ENCODE measurements around the gene CACNA1D. TPM values are rescaled to one million over a fixed set of nuclear protein-coding genes. Genes with fewer than 3 reads are reported as not detected.

Gene CACNA1D
- total RNA-seq, 3 donors from 2014 or later: 0.96 to 50.3 (median 32.1) TPM

- intact Hi-C loops (cut with DNase I; ENCODE audit: low total_unique reads): no loop called here
- no peak for DNase-seq (ENCODE audit: low spot score in 2 of 2)
- no peaks in the 10 kb centered on the region for H3K9me3 ChIP-seq
- no peak for TF ChIP-seq CTCF (IDR thresholded peaks at IDR 0.05)
- TF ChIP-seq POLR2AphosphoS5 (IDR thresholded peaks at IDR 0.05): no peak
- TF ChIP-seq POLR2A (IDR thresholded peaks at IDR 0.05): no peak
- H3K36me3 ChIP-seq: no peaks in the 10 kb centered on the region
- no peaks in the 10 kb centered on the region for H3K27me3 ChIP-seq
- H3K4me3 ChIP-seq: no peak overlapping the region
- H3K4me1 ChIP-seq: no peaks in the 10 kb centered on the region
- H3K27ac ChIP-seq: no peak overlapping the region
Measured at GRCh38 chr3:53788038-53788437, 293.6 kb downstream of the CACNA1D start.

DNA sequence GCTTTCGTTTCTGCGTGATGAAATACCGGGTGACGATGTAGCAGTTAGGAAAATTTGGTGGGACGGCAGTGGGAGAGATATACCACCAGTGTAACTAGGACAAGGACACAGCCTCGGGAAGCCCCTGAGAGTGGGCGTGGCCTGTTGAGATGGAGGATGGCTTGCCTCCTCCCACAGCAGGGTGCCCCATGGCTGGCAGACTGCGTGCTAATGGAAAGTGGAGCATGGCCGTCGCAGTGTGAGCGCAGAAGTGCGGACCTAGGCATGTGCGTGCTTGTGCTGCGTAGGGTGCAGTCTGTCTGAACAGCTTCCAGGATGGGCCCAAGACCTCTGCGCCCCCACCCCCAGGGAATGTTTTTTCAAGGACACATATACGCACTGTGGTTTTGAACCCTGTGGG is 295.0 kb downstream of the CACNA1D start:
- TF ChIP-seq CTCF (IDR thresholded peaks at IDR 0.05) (no peak), POLR2AphosphoS5 (IDR thresholded peaks at IDR 0.05) (no peak), POLR2A (IDR thresholded peaks at IDR 0.05) (no peak)
- no peaks in the 10 kb centered on the region for H3K4me1 ChIP-seq
- no peaks in the 10 kb centered on the region for H3K9me3 ChIP-seq
- H3K27me3 ChIP-seq: no peaks in the 10 kb centered on the region
- no peaks in the 10 kb centered on the region for H3K36me3 ChIP-seq
- intact Hi-C loops (cut with DNase I; ENCODE audit: low total_unique reads): no loop called here
- no peak overlapping the region for H3K27ac ChIP-seq
- peak overlapping the region in 1 of 3 donors; percentile 5 for H3K4me3 ChIP-seq
- no peak for DNase-seq (ENCODE audit: low spot score in 2 of 2)

DNA sequence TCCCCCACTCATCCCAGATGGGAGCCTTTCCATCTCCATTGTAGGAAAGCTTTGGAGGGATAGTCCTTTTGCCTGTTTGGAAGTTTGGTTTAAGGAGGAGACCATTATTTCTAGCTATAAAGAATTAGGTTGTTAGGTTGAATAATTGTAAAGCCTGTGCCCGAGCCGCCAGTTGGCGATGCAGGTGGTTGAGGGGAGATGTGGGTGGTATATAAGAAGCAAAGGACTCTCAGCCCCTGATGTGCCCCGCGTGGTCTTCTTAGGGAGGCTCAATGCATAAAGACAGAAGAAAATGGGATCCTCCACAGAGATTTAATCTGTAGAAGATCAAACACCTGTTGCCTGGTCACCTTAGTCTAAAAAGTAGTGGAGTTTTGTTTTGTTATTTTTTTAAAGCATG is 296.1 kb downstream of the CACNA1D start:
- H3K27ac ChIP-seq: no peak overlapping the region
- no peak for TF ChIP-seq CTCF (IDR thresholded peaks at IDR 0.05)
- no peak for TF ChIP-seq POLR2A (IDR thresholded peaks at IDR 0.05)
- no peak for TF ChIP-seq POLR2AphosphoS5 (IDR thresholded peaks at IDR 0.05)
- intact Hi-C loops (cut with DNase I; ENCODE audit: low total_unique reads): no loop called here
- H3K9me3 ChIP-seq: no peaks in the 10 kb centered on the region
- H3K4me1 ChIP-seq: no peaks in the 10 kb centered on the region
- DNase-seq (ENCODE audit: low spot score in 2 of 2): no peak
- no peak overlapping the region for H3K4me3 ChIP-seq
- no peaks in the 10 kb centered on the region for H3K36me3 ChIP-seq
- H3K27me3 ChIP-seq: no peaks in the 10 kb centered on the region

GRCh38 chr3:53791317-53791716 is 296.9 kb downstream of the CACNA1D start:
- no peak for TF ChIP-seq CTCF (IDR thresholded peaks at IDR 0.05)
- no peak for TF ChIP-seq POLR2A (IDR thresholded peaks at IDR 0.05)
- TF ChIP-seq POLR2AphosphoS5 (IDR thresholded peaks at IDR 0.05): no peak
- Histone ChIP-seq H3K4me1 (no peaks in the 10 kb centered on the region), H3K4me3 (no peak overlapping the region), H3K27ac (no peak overlapping the region), H3K36me3 (no peaks in the 10 kb centered on the region), H3K9me3 (no peaks in the 10 kb centered on the region), H3K27me3 (no peaks in the 10 kb centered on the region)
- no peak for DNase-seq (ENCODE audit: low spot score in 2 of 2)
- intact Hi-C loops (cut with DNase I; ENCODE audit: low total_unique reads): no loop called here

DNA sequence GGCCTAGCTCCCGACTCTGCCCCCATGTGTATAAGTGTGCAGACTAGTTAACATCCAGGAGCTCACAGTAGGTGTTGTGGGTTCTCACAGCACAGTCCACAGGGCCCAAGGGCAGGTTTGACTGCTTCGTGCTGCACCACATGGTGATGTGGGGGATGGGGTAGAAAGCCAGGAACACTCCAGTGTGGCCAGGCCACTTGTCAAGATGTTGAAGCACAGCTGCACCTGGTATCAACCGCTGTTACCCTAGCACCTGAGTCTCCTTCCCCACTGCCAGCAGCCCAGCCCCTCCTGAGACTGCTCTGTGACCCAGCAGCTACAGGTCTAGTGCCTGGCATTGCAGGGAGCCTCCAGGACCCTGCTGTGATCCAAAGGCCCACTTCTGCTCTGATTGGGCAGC is 298.5 kb downstream of the CACNA1D start:
- intact Hi-C loops (cut with DNase I; ENCODE audit: low total_unique reads): no loop called here
- Histone ChIP-seq H3K27me3 (no peaks in the 10 kb centered on the region), H3K36me3 (no peaks in the 10 kb centered on the region), H3K9me3 (no peaks in the 10 kb centered on the region), H3K27ac (no peak overlapping the region), H3K4me1 (no peaks in the 10 kb centered on the region), H3K4me3 (no peak overlapping the region)
- no peak for DNase-seq (ENCODE audit: low spot score in 2 of 2)
- TF ChIP-seq CTCF (IDR thresholded peaks at IDR 0.05): no peak
- TF ChIP-seq POLR2AphosphoS5 (IDR thresholded peaks at IDR 0.05): no peak
- TF ChIP-seq POLR2A (IDR thresholded peaks at IDR 0.05): no peak
